Measurements from ENCODE around the gene ANKRD28. TPM values are rescaled to one million over a fixed set of nuclear protein-coding genes. Genes with fewer than 3 reads are reported as not detected.

Gene ANKRD28
- total and polyA plus RNA-seq, 2 experiments from 2014 or later = 15.2 to 61.3 TPM

GRCh38 chr3:15645246-15645645 is 152.5 kb downstream of the ANKRD28 start:
- peaks cover 23% of the 10 kb centered on the region; the same call in 1 of the 2 replicates for H3K9me2 ChIP-seq (ENCODE audit: insufficient read depth)
- DNase-seq (ENCODE audit: low spot score) (no peak), ATAC-seq (no peak)
- Mint-ChIP-seq H3K36me3 (ENCODE audit: low read depth) (peaks cover 40% of the 10 kb centered on the region), H3K4me1 (peaks cover 13% of the 10 kb centered on the region), H3K27ac (no peak overlapping the region), H3K27me3 (ENCODE audit: insufficient read depth, low read depth, poor library complexity) (peaks cover 2% of the 10 kb centered on the region), H3K4me3 (no peak overlapping the region), H3K9me3 (no peaks in the 10 kb centered on the region; the same call in 1 of the 3 replicates)
- H4K20me1 ChIP-seq (replicated peaks; ENCODE audit: insufficient read depth) = 0 out of 2 replicates have a peak, but pooled peaks cover 3% of the 10 kb centered on the region
- H3K4me3 ChIP-seq = no peak overlapping the region
- no peak overlapping the region for H3K27ac ChIP-seq (ENCODE audit: low read depth)
- H3K79me2 ChIP-seq (replicated peaks; ENCODE audit: insufficient read depth) = no peaks in the 10 kb centered on the region
- no peaks in the 10 kb centered on the region for H3F3A ChIP-seq (replicated peaks; ENCODE audit: low read depth)
- H3K36me3 ChIP-seq (ENCODE audit: insufficient read depth) = 0 out of 2 replicates have a peak, but pooled peaks cover 4% of the 10 kb centered on the region
- H2AFZ ChIP-seq = no peak overlapping the region
- no peak for TF ChIP-seq STAT1 (IDR thresholded peaks at IDR 0.05; ENCODE audit: unreplicated experiment)
- TF ChIP-seq, protein P1, sequence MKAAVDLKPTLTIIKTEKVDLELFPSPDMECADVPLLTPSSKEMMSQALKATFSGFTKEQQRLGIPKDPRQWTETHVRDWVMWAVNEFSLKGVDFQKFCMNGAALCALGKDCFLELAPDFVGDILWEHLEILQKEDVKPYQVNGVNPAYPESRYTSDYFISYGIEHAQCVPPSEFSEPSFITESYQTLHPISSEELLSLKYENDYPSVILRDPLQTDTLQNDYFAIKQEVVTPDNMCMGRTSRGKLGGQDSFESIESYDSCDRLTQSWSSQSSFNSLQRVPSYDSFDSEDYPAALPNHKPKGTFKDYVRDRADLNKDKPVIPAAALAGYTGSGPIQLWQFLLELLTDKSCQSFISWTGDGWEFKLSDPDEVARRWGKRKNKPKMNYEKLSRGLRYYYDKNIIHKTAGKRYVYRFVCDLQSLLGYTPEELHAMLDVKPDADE (IDR thresholded peaks at IDR 0.05) = no peak
- no peak for TF ChIP-seq REST (IDR thresholded peaks at IDR 0.05; ENCODE audit: unreplicated experiment)
- TF ChIP-seq ZNF114 (CRISPR knock-in tag; IDR thresholded peaks at IDR 0.05) = no peak
- TF ChIP-seq CREB1 (CRISPR knock-in tag; IDR thresholded peaks at IDR 0.05; ENCODE audit: low read depth) = no peak
- TF ChIP-seq ZNF331 (CRISPR knock-in tag; IDR thresholded peaks at IDR 0.05; ENCODE audit: low read depth) = no peak
- TF ChIP-seq JUNB (IDR thresholded peaks at IDR 0.05; ENCODE audit: unreplicated experiment) = no peak
- TF ChIP-seq EZH2 (IDR thresholded peaks at IDR 0.05; ENCODE audit: low read depth, unreplicated experiment) = no peak
- peaks cover 9% of the 10 kb centered on the region; the same call in 1 of the 2 replicates for H3K4me1 ChIP-seq (ENCODE audit: insufficient read depth)
- no peak overlapping the region for H3K4me2 ChIP-seq
- no peaks in the 10 kb centered on the region for H3K27me3 ChIP-seq (ENCODE audit: insufficient read depth)

DNA sequence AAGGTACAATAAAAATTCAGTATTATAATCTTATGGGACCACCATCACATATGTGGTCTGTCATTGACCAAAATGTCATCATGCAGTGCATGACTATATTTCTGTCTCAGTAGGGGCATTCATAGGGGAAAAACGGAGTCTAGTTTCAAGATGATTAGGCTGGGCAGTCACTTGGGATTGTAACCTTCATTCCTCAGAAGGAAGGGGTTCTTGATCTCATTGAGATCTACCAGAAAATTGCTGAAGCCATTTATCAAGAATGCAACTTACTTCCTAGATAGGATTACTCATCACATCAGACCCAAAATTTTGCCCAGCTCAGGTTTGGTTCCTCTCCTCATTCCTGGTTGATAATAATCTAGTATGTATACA is 158.9 kb downstream of the ANKRD28 start:
- H3K27me3 ChIP-seq (ENCODE audit: insufficient read depth) = no peaks in the 10 kb centered on the region
- Mint-ChIP-seq H3K27ac (no peak overlapping the region), H3K27me3 (ENCODE audit: insufficient read depth, low read depth, poor library complexity) (no peaks in the 10 kb centered on the region), H3K36me3 (ENCODE audit: low read depth) (peaks cover 25% of the 10 kb centered on the region), H3K4me1 (peaks cover 26% of the 10 kb centered on the region), H3K9me3 (no peaks in the 10 kb centered on the region; the same call in 2 of the 3 replicates), H3K4me3 (no peak overlapping the region)
- no peak overlapping the region for H3K27ac ChIP-seq (ENCODE audit: low read depth)
- H2AFZ ChIP-seq = no peak overlapping the region
- H3F3A ChIP-seq (replicated peaks; ENCODE audit: low read depth) = no peaks in the 10 kb centered on the region
- 0 out of 2 replicates have a peak, but pooled peaks cover 4% of the 10 kb centered on the region for H3K36me3 ChIP-seq (ENCODE audit: insufficient read depth)
- ATAC-seq (no peak), DNase-seq (ENCODE audit: low spot score) (no peak)
- H3K4me3 ChIP-seq = no peak overlapping the region
- H3K4me1 ChIP-seq (ENCODE audit: insufficient read depth) = peaks cover 25% of the 10 kb centered on the region
- H3K9me2 ChIP-seq (ENCODE audit: insufficient read depth) = peaks cover 6% of the 10 kb centered on the region
- H4K20me1 ChIP-seq (replicated peaks; ENCODE audit: insufficient read depth) = no peaks in the 10 kb centered on the region
- no peak overlapping the region for H3K4me2 ChIP-seq
- H3K79me2 ChIP-seq (replicated peaks; ENCODE audit: insufficient read depth) = no peaks in the 10 kb centered on the region
- TF ChIP-seq ZNF114 (CRISPR knock-in tag; IDR thresholded peaks at IDR 0.05) (no peak), JUNB (IDR thresholded peaks at IDR 0.05; ENCODE audit: unreplicated experiment) (no peak), EZH2phosphoT487 (IDR thresholded peaks at IDR 0.05; ENCODE audit: unreplicated experiment) (no peak), CREB1 (CRISPR knock-in tag; IDR thresholded peaks at IDR 0.05; ENCODE audit: low read depth) (no peak), REST (IDR thresholded peaks at IDR 0.05; ENCODE audit: unreplicated experiment) (no peak)
